GM18520 (cell line): ENCODE measurements around the gene SERTM1.

ENCODE experiments used
- ATAC-seq: cut with Tn5 transposase; IDR thresholded peaks from one replicate; pipeline ENCODE4 v1.9.1; 2021; ENCODE audit not compliant: unreplicated experiment

SERTM1 gene

GRCh38 chr13:36709136-36709890, 35.5 kb downstream of the SERTM1 start:
- no peak for ATAC-seq

- no peak for ATAC-seq
Observed at GRCh38 chr13:36710396-36710795, 36.6 kb downstream of the SERTM1 start.

- no peak for ATAC-seq
Observed at GRCh38 chr13:36712290-36712689, 38.5 kb downstream of the SERTM1 start.

- no peak for ATAC-seq
Observed at GRCh38 chr13:36712770-36713169, 39.0 kb downstream of the SERTM1 start.

GRCh38 chr13:36713887-36714286, 40.1 kb downstream of the SERTM1 start:
- ATAC-seq: no peak

GRCh38 chr13:36715841-36716240, 42.0 kb downstream of the SERTM1 start:
- no peak for ATAC-seq

GRCh38 chr13:36717017-36717416, 43.2 kb downstream of the SERTM1 start:
- no peak for ATAC-seq

- no peak for ATAC-seq
Observed at GRCh38 chr13:36717966-36718545, 44.2 kb downstream of the SERTM1 start.

GRCh38 chr13:36718686-36719085, 44.9 kb downstream of the SERTM1 start:
- ATAC-seq: no peak

- ATAC-seq: no peak
Observed at GRCh38 chr13:36724141-36724540, 50.3 kb downstream of the SERTM1 start.

- ATAC-seq: no peak
Observed at GRCh38 chr13:36725936-36726335, 52.1 kb downstream of the SERTM1 start.

- ATAC-seq: no peak
Observed at GRCh38 chr13:36728006-36728405, 54.2 kb downstream of the SERTM1 start.

GRCh38 chr13:36736119-36736726, 62.4 kb downstream of the SERTM1 start:
- no peak for ATAC-seq

- ATAC-seq: no peak
Observed at GRCh38 chr13:36737524-36738083, 63.8 kb downstream of the SERTM1 start.

- ATAC-seq: no peak
Observed at GRCh38 chr13:36745436-36745835, 71.6 kb downstream of the SERTM1 start.

- no peak for ATAC-seq
Observed at GRCh38 chr13:36746051-36746450, 72.2 kb downstream of the SERTM1 start.
